ENCODE data around the gene WIPI1. TPM values are rescaled to one million over a fixed set of nuclear protein-coding genes. Genes with fewer than 3 reads are reported as not detected.

WIPI1 gene
- total RNA-seq, 1 experiment from 2014 or later = 19.8 TPM

- TF ChIP-seq CTCF (IDR thresholded peaks at IDR 0.05) (no peak; the same call in 1 of the 2 replicates), TCF7L2 (IDR thresholded peaks at IDR 0.05; ENCODE audit: low read depth, low read length) (no peak), POLR2AphosphoS5 (IDR thresholded peaks at IDR 0.05; ENCODE audit: low read depth, low read length) (no peak), SIN3A (IDR thresholded peaks at IDR 0.05; ENCODE audit: borderline replicate concordance, insufficient read depth, low read depth, low read length) (no peak), REST (IDR thresholded peaks at IDR 0.05; ENCODE audit: insufficient read depth in 1 of 2, low read depth in 2 of 2, low read length in 1 of 2) (no peak)
- DNase-seq (ENCODE audit: low read depth, low spot score) (no peak), ATAC-seq (no peak)
- Histone ChIP-seq H3K4me3 (ENCODE audit: low read depth in 2 of 2, low read length in 2 of 2) (no peak overlapping the region), H3K27ac (ENCODE audit: low read length) (no peak overlapping the region), H3K4me1 (ENCODE audit: control insufficient read depth, insufficient read depth, low read length) (no peaks in the 10 kb centered on the region), H3K36me3 (ENCODE audit: control insufficient read depth, insufficient read depth, low read length) (no peaks in the 10 kb centered on the region), H3K9me3 (ENCODE audit: control insufficient read depth, insufficient read depth, low read depth, low read length) (no peaks in the 10 kb centered on the region), H3K27me3 (ENCODE audit: control insufficient read depth, insufficient read depth, low read length) (no peaks in the 10 kb centered on the region)
- BruUV-seq (replicated peaks) = no TSS peak
- in situ Hi-C loops (cut with HindIII; ENCODE audit: low pct_unique_long_range_greater_than_20kb, low sequenced_read_pairs) = no loop called here
- ChIA-PET CTCF (interaction anchor here (0.6 kb wide), 1 partner anchor 226 kb away, joined by 4 read pairs; no protein-coding TSS in a partner anchor), POLR2A (no interaction called here)
- intact Hi-C loops (cut with micrococcal nuclease; ENCODE audit: unreplicated experiment) = no loop called here
These were observed 25.0 kb downstream of the WIPI1 start for GRCh38 chr17:68432086-68432864.

GRCh38 chr17:68431661-68432071 is 25.6 kb downstream of the WIPI1 start:
- H3K27me3 ChIP-seq (ENCODE audit: control insufficient read depth, insufficient read depth, low read length) = no peaks in the 10 kb centered on the region
- intact Hi-C loops (cut with micrococcal nuclease; ENCODE audit: unreplicated experiment) = no loop called here
- H3K27ac ChIP-seq (ENCODE audit: low read length) = no peak overlapping the region
- no peak for ATAC-seq
- in situ Hi-C loops (cut with HindIII; ENCODE audit: low pct_unique_long_range_greater_than_20kb, low sequenced_read_pairs) = no loop called here
- no peaks in the 10 kb centered on the region for H3K9me3 ChIP-seq (ENCODE audit: control insufficient read depth, insufficient read depth, low read depth, low read length)
- no peak overlapping the region for H3K4me3 ChIP-seq (ENCODE audit: low read depth in 2 of 2, low read length in 2 of 2)
- BruUV-seq (replicated peaks) = no TSS peak
- ChIA-PET POLR2A (no interaction called here), CTCF (no interaction called here)
- TF ChIP-seq REST (IDR thresholded peaks at IDR 0.05; ENCODE audit: insufficient read depth in 1 of 2, low read depth in 2 of 2, low read length in 1 of 2) = no peak
- TF ChIP-seq TCF7L2 (IDR thresholded peaks at IDR 0.05; ENCODE audit: low read depth, low read length) = no peak
- TF ChIP-seq POLR2AphosphoS5 (IDR thresholded peaks at IDR 0.05; ENCODE audit: low read depth, low read length) = no peak
- no peak for TF ChIP-seq SIN3A (IDR thresholded peaks at IDR 0.05; ENCODE audit: borderline replicate concordance, insufficient read depth, low read depth, low read length)
- TF ChIP-seq CTCF (IDR thresholded peaks at IDR 0.05) = no peak
- H3K36me3 ChIP-seq (ENCODE audit: control insufficient read depth, insufficient read depth, low read length) = no peaks in the 10 kb centered on the region
- H3K4me1 ChIP-seq (ENCODE audit: control insufficient read depth, insufficient read depth, low read length) = no peaks in the 10 kb centered on the region
- no peak for DNase-seq (ENCODE audit: low read depth, low spot score)

Measured in Panc1 (cell line).